Activated T-helper 1 cell treated with Interleukin-2 at 50 U/mL for 16 hours (primary cell): Measurements from ENCODE around the gene SMYD3.

ENCODE experiments used
- DNase-seq: peaks from one replicate; pipeline ENCODE4 v3.0.0-alpha.2; 2020; ENCODE audit warnings: low read depth

SMYD3 gene

DNA sequence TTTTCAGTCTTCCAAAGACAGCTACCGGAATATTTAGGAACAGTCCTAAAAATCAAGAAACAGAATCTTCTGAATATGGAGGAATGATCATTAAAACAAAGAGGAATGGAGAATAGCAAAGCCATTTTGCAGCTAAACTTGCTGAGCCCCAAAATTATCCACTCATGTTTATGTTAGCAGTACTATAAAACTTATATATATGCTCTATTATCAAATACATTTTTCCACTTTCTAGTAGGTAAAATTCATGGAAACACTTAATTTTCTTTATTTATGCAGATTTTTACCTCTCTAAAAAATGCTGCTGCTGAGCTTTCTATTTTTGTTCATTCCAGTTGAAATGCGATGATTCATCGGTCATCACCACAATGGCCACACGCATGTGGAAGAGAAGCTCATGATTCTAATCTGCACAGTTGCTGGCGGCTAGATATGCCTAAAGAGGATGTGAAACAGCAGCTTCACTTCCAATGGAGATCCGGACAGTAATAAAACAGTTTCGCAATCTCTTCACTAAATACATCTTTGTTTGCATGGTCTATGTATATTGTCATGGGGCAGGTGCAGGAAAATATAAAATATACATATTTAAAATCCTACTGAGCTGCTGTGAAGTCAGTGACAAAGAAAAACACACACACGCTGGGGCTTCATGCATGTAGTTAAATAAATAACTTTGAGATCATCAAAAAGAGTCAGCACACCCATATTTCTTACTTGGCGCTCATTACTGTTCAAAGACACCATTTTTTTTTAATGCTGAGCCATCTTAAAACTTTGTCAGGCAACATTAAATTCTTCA, 292.2 kb downstream of the SMYD3 start:
- no peak for DNase-seq

DNA sequence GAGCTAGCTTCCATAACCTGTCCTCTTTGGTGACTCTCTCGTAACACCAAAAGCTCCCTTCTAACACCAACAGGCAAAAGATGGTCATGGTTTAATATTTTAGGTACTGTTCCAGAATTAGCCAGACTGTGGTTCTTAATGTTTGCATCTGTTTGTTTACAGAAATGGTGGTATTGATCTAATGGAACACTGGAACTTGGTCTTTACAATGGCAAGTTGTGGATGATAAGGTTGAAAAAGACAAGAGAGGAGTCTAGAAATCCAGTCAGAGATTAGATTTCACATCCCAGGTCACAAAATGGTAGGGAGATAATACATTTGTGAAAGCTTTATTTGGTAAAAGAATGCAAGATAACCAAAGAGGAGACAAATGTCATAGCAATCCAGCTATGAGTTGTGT, 293.1 kb downstream of the SMYD3 start:
- no peak for DNase-seq

DNA sequence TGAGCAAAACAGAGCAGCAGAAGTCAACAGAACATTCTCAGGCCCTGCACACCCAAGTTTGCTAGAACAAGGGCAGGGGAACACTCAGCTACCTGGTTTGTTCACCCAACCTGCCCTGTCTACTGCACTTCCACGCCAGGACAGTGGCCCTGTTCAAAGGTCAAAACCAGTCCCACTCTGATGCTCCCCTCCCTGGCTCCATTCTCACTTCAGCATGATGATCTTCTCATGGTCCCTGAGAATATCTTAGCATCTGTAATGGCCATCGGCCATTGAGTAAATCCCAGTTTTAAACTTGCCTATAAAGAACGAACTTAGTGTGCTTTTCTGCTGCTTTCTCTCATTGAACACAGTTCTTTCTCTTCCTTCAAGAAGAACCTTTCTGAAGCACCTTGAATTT, 293.6 kb downstream of the SMYD3 start:
- DNase-seq: no peak

DNA sequence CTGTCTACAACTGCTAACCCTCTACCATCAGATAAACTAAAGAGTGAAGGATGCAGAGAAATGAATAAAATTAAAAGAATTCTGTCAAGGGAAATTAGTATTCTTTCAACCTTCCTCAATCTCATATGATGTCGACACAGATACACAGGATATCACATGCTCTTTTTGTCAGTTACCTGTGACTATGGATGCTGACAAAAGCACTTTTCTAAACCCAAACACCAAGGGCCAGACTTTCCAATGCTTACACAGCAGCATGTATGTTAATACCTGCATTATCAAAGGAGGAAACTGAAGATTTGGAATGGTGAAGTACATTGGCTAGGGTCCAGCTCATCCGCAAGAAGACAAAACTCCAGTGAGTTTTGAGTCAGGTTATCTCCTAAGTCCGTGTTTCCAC, 294.0 kb downstream of the SMYD3 start:
- DNase-seq: no peak

DNA sequence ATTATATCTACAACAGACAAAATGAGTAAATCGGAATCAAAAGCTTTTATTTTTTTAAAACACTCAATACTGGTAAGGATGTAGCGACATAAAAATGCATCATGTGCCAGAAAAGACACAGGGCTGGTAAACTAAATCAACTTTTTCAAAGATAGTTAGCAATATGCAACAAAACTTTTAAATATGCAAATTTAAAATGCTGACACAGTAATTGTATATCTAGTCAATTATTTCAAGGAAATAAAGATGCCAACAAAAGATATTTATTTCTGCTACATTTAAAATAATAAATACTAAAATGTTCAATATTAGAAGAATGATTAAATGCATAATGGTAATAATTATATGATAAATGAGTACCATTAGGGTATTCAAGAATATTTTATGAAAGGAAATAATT, 295.1 kb downstream of the SMYD3 start:
- DNase-seq: no peak

DNA sequence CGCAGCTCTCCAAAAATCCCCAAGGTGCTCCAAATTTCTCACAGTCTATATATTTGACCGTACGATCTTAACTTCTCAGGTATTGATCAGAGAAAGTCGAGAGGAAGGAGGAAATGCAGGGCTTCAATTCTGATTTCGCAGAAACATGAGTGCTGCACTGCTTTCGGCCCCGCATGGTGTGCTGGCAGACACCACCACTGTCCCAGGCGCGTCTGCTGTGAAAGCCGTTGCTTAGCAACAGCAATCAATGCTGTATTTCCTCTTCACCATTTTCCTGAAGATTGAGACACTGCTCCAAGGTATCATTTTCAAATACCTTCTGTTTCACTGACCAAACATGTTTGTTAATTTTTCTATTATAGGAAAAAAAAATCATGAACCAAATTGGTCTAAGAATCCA, 296.3 kb downstream of the SMYD3 start:
- DNase-seq: no peak

DNA sequence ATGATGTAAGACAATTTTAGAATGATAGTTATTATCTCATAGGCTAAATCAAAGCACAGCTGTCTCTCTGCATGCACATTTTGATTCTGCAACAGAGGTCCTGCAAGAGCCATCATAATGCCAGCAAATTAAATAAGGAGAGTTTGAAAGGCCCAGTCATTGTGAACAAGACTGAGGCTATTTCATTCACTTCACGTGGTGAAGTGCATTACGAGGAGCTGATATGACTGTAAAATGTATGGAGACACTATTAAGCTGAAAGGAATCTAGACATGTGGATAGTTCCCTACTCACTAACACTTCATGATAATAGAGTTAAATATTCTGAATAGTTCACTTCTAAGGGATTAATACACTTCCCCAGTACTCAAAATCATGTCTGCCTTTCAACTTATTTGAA, 299.0 kb downstream of the SMYD3 start:
- no peak for DNase-seq

DNA sequence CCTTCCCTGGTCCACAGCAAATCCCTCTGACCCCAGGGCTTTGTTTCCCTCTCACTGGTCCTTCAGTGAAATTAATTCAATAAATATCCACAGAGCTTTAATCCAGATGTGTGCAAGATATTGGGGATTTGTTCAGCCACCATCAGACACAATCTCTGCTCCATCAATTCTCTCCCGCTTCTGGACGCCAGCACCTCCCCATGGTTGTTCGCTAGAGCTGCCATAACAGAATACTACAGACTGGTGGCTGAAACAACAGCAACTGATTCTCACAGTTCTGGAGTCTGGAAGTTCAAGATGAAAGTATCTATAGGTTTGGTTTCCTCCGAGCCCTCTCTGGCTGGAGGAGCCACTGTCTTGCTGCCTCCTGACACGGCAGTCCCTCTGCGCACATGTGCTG, 303.9 kb downstream of the SMYD3 start:
- no peak for DNase-seq

DNA sequence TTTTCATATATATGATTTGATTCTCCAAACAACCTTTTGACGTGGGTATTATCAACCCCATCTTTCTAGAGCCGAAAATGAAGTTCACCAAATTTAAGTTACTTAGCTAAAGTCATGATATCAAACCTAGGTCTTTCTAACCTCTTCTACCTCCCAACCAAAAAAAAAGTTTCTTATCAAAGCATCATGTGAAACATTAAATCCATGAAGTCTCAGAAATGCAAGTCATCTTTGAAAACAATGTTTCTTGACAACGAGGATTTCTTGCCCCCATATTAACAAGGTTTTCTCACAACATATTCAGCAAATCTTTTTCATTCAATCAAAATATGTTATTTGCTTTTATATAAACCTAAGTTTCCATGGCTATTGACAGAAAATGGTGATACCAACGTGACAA, 306.3 kb downstream of the SMYD3 start:
- DNase-seq: no peak

DNA sequence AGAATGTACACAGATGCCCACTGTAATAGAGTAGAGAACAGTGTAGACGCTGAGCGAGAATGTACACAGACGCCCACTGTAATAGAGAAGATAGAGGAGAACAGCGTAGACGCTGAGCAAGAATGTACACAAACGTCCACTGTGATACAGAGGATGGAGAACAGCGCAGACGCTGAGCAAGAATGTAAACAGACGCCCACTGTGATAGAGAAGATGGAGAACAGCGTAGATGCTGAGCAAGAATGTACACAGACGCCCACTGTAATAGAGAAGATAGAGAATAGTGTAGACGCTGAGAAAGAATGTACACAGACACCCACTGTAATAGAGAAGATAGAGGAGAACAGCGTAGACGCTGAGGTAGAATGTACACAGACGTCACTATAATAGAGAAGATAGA, 306.9 kb downstream of the SMYD3 start:
- DNase-seq: no peak

DNA sequence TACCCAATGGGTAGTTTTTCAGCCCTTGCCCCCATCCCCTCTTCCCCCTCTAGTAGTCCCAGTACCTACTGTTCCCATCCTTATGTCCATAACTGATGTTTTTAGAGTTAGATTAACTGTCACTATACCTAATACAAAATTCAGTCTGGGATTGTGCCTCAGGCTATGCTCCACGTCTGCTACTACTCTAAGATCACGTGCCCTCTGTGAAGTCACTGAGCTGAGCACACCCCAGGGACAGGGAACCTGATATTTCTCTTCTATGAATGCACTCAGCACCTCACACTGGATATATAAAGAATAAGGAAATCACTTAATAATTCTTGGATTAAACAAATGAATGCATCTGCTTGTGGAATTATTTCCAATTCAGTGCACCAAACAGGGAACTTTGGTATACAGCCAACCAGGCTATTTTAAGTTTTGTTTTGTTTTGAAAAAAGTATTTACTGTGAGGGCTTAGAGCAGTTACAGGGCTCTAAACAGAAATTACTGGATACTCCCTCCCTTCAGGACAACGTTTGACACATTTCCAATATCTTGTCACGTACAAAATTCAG, 307.9 kb downstream of the SMYD3 start:
- no peak for DNase-seq

DNA sequence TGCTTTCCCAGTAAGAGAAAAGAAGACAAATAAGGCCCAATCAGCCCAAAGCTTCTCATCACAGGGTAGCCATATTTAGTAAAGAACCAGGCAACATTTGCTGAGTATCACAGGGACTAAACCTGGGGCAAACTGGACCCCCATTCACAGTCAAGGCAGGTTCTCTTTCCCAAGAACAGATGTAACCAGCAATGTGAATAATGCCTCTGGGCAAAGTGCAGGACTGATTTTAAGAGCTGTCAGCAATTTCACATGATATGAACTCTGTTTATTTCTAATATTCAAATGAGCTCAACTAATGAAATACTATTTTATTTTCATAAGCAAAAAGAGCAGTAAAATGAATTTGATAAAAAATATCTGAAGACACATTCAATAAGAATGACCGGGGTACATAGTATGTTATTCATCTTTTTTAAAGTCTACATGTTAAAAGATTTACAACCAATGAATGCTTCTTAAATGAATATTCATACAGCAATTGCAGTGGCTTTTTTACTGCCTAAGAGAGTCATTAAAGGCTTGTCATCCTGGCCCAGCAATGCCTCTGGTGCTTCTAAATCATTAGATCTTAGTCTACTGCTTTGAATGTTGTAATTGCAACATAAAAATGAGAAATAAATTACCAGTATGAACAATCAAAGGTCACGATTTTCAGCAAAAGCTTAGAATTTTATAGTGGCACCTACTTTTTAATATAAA, 308.8 kb downstream of the SMYD3 start:
- DNase-seq: no peak

DNA sequence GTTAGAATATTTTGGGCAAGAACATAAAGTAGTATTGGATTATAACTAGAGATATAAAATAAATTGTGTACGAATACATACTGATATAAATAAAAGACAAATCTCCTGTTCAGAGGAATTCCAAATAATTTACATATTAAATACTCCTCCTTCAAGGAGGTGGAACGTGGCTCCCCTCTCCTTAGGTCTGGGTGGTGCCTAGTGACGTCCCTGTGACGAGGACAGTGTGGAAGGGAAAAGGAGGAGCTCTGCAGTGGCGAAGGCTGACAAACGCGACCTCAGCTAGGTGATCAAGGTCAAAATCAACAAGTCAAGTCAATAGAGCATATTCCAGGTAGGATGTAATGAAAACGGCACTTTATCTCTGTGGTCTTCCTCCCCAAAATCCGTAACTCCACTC, 310.0 kb downstream of the SMYD3 start:
- DNase-seq: no peak

DNA sequence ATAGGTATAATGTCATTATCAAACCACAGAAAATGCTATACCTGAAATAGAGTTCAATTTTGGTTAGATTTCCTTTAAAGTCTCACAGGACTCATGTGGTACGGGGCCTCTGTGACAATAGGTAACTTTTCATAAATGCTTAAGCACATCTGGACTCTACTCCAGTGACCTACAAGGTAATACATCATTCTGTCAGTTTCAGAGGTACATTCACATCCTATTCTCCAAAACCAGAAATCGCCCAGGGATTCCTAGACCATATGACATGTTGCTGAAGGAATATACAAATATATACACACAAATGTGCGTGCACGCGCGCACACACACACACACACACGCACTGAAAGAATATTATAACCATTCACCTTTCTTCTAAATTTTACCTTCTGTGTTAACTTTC, 311.8 kb downstream of the SMYD3 start:
- DNase-seq: no peak

DNA sequence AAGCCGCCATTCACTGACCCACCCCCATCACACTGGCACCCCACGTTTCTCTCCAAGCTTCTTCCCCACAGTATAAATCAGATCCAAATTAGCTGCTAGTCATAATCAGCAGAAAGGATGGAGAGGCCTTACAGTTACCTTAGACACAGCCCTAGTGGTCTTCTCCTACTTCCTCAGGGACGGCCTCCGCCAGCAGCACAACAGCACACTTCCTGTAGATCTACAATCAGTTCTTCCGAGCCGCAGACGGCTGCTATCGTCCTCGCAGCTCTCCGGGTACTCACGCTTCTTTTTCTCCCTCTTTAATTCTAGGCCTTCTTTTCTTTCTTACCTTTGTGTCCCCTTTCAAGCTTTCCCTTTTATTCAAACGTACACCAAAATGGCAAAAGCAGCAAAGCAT, 313.5 kb downstream of the SMYD3 start:
- DNase-seq: no peak

DNA sequence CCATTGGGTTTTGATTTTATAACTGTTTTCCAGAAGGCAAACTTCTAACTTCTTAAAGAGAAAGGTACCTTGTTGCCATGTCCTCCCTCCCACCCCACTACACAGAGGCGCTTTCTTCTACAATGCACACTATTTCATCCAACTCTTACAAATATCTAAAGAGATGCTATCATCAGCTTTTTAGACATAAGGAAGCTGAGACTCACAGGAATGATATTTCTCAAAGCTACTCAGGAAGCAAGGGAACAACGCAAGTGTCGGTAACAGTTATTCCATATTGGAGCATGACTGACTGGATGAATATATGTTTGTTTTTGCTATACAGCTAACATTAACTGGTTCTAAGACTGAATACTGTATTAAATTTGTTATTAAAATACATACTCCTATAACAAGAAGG, 318.0 kb downstream of the SMYD3 start:
- DNase-seq: no peak

DNA sequence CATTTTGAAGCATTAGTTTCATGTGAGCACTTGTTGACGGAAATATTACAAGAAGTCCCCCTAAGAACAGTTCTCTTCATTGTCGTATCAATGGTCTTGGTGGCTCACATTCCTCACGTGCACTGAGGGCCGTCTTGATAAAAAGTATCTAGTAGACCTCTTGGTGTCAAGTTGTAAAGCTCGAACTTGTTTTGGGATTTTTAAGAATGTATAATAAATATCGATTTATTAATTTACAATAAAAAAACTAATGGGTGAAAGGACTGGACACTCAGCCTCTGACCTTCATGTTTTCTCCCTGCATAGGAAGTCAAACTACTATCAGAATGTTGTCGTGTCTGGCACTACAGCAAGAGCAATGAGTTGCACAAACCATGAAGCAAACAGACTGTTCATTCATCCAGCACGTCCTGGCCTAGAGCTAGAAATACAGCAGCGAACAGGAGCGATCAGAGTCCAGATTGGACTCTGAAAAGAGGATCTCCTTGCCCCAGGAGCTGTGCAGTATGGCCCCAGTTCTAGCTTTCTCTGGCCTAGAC, 319.2 kb downstream of the SMYD3 start:
- DNase-seq: no peak

DNA sequence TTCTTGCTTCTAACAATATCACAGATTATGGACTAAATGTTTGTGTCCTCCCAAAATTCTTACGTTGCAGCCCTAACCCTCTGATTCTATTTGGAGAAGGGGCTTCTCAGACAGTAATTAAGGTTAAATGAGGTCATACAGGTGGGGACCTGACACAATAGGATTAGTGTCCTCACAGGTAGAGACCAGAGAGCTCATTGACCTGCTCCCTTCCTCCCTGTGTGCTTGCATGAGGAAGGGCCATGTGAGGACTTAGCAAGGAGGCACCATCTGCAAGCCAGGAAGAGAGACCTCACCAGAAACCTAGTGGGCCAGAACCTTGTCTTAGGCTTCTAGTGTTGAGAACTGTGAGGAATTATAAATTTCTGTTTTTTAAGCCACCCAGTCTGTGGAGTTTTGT, 322.6 kb downstream of the SMYD3 start:
- no peak for DNase-seq

DNA sequence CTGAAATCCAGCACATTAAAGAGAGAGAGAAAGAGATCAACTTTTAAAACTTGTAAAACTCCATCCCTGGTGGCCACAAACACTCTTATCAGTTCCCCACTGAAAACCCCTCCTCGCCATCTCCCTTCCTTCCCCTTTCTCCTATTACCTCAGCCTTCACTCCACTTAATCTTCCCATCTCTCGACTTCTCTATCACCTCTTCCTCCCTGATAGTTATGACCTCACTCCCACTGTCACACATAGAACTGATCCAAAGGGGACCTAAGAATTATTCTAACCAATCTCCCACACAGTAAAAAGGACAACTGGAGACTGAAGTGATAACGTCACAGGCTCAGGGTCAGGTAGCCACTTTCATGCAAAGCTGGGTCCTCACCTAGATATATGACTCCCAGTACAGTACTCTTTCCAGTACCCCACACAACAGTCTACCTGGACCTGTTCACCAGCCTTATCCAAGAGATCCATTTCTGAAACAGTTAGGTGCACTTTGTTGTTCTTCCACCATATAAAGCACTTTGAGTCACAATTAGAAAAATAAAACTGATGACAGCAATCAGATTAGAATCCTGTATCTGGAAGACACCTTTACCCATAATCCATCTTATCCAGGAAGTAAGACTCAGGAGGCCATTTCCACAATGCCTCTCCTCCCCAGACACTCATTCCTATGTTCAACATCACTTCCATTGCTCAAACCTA, 324.8 kb downstream of the SMYD3 start:
- no peak for DNase-seq

DNA sequence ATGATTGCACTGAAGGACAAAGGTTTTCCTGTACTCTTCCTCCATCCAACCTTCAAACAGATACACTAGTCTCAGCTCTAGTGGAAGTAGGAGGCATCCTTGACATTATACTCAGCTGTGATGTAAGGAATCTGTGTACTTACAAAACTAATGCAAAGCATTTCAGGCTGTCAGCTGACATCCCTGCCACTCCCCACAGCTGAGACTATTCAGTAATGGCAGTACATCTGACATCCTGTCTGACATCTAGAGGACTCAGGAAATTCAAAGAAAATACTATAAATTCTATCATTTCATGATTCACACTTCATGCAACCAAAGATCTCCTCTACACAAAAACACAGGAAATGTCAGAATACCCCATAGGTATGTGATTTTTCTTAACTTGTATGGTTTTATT, 325.8 kb downstream of the SMYD3 start:
- DNase-seq: no peak

DNA sequence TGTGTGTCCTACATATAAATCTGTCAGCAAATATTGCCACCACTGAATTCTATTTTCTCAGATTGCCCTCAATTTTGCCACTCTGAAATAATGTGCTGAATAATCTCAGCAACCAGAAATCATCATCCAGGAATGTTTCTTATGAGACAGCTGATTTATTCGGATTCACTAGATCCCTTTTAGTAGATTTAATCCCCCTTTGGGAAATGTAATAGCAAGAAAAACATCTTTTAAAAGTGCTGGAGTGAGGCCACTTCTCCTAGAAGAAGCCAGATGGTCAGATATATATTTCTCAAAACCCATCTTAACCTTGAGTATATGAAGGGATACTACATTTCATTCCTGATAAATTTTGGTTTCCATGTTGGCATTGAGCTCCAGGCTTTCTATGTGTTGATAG, 327.7 kb downstream of the SMYD3 start:
- no peak for DNase-seq

DNA sequence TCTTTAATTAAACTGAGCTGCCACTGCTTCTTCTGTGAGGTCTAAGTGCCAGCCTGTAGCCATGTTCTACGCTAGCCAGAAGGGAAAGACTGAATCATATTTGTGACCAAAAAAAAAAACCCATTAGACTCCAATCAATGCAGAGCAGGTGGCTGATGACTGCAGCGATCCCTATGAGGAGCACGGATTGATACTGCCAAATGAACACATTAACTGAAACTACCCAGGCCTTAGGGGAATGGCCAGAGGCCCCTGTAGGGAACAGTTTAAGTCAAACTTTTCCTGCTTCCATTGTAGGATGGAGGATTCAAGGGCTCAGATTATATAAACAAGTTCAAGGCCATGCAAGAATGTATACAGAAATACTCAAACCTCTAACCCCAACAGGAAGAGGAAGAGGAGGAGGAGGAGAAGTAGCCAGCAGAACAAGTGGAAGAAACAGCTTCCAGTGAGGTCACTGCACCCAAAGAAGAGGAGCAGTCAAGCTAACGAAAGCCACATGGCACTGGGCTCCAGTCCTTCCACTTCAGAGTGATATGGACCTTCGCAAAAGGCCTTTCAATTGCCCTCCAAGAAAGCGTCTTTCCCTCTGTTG, 328.3 kb downstream of the SMYD3 start:
- DNase-seq: no peak
